ENCODE measurements around the gene VSTM5. TPM values are rescaled to one million over a fixed set of nuclear protein-coding genes. Genes with fewer than 3 reads are reported as not detected.
"Not testable (repeated sequence)": the region's sequence is repeated elsewhere in the genome, so short reads cannot be mapped to it uniquely, and the experiment has no call there.

Gene VSTM5
- 1.2 TPM for total RNA-seq

GRCh38 chr11:93850594-93851018 is at the start of gene VSTM5:
Gene VSTM5 (minus strand): TSS chr11:93850618. CDS start chr11:93850502, 116 bp downstream.
- FAIRE-seq (no peak), DNase-seq (ENCODE audit: low spot score in 2 of 2) (no peak)

GRCh38 chr11:93895106-93895862 is 44.9 kb upstream of the VSTM5 start:
- no peak for FAIRE-seq

GRCh38 chr11:93890391-93891051 is 40.1 kb upstream of the VSTM5 start:
- DNase-seq (ENCODE audit: low spot score in 2 of 2) (no peak), FAIRE-seq (no peak)

More at GRCh38 chr11:93895106-93895862, 44.9 kb upstream of the VSTM5 start:
- peak; percentile 6 to 40 for DNase-seq (ENCODE audit: low spot score in 2 of 2)

- no peak for DNase-seq (ENCODE audit: low spot score in 2 of 2)
- FAIRE-seq: no peak
Observed at GRCh38 chr11:93887111-93887510, 36.7 kb upstream of the VSTM5 start.

- DNase-seq (ENCODE audit: low spot score in 2 of 2); FAIRE-seq: not testable (repeated sequence)
Observed at GRCh38 chr11:93879114-93879513, 28.7 kb upstream of the VSTM5 start.

GRCh38 chr11:93875637-93876036 is 25.2 kb upstream of the VSTM5 start:
- DNase-seq (ENCODE audit: low spot score in 2 of 2): no peak
- FAIRE-seq: no peak

- DNase-seq (ENCODE audit: low spot score in 2 of 2) (no peak), FAIRE-seq (no peak)
Observed at GRCh38 chr11:93871526-93871925, 21.1 kb upstream of the VSTM5 start.

GRCh38 chr11:93870616-93871015 is 20.2 kb upstream of the VSTM5 start:
- no peak for FAIRE-seq
- DNase-seq (ENCODE audit: low spot score in 2 of 2): no peak

GRCh38 chr11:93869830-93870229 is 19.4 kb upstream of the VSTM5 start:
- DNase-seq (ENCODE audit: low spot score in 2 of 2) (no peak), FAIRE-seq (no peak)

- FAIRE-seq; DNase-seq (ENCODE audit: low spot score in 2 of 2): not testable (repeated sequence)
Observed at GRCh38 chr11:93868404-93868803, 18.0 kb upstream of the VSTM5 start.

- FAIRE-seq: no peak
- no peak for DNase-seq (ENCODE audit: low spot score in 2 of 2)
Observed at GRCh38 chr11:93861808-93862207, 11.4 kb upstream of the VSTM5 start.

GRCh38 chr11:93858121-93858775 is 7.8 kb upstream of the VSTM5 start:
- FAIRE-seq: no peak
- DNase-seq (ENCODE audit: low spot score in 2 of 2): no peak

GRCh38 chr11:93857413-93858120 is 7.1 kb upstream of the VSTM5 start:
- DNase-seq (ENCODE audit: low spot score in 2 of 2) (no peak), FAIRE-seq (no peak)

- FAIRE-seq: no peak
Observed at GRCh38 chr11:93852242-93852641, 1.8 kb upstream of the VSTM5 start.

GRCh38 chr11:93849751-93850593 is 446 bp downstream of the VSTM5 start:
- DNase-seq (ENCODE audit: low spot score in 2 of 2) (peak; percentile 26 to 31), FAIRE-seq (no peak)

More at GRCh38 chr11:93852242-93852641, 1.8 kb upstream of the VSTM5 start:
- no peak for DNase-seq (ENCODE audit: low spot score in 2 of 2)

GRCh38 chr11:93849201-93849600 is 1.2 kb downstream of the VSTM5 start:
- DNase-seq (ENCODE audit: low spot score in 2 of 2) (no peak), FAIRE-seq (no peak)

- no peak for DNase-seq (ENCODE audit: low spot score in 2 of 2)
- FAIRE-seq: no peak
Observed at GRCh38 chr11:93846411-93846810, 4.0 kb downstream of the VSTM5 start.

- DNase-seq (ENCODE audit: low spot score in 2 of 2) (no peak), FAIRE-seq (no peak)
Observed at GRCh38 chr11:93845181-93846092, 5.0 kb downstream of the VSTM5 start.

- FAIRE-seq: no peak
- no peak for DNase-seq (ENCODE audit: low spot score in 2 of 2)
Observed at GRCh38 chr11:93844568-93844967, 5.8 kb downstream of the VSTM5 start.

Measured in frontal cortex (tissue), 4 donors.